SU-DHL-6 (cell line): ENCODE measurements around the gene NAA35.

Experiments
- H2AFZ ChIP-seq: fragments of 200-600 bp; sonication (generic); 2 replicates; pipeline ENCODE4 v1.6.1; 2014; ENCODE audit warnings: low read depth, mild to moderate bottlenecking, moderate library complexity, mixed read lengths, antibody characterized with exemption, low read length; ENCODE audit not compliant: severe bottlenecking
- H3F3A ChIP-seq: fragments of 200-600 bp; shearing (Covaris generic); 2 replicates; pipeline ENCODE4 v1.6.0; 2016; ENCODE audit warnings: antibody characterized with exemption, mild to moderate bottlenecking; ENCODE audit not compliant: insufficient read depth
- H3K27ac ChIP-seq: fragments of 200-600 bp; sonication (generic); 2 replicates; pipeline ENCODE4 v1.5.1; 2016; ENCODE audit warnings: low read depth, mild to moderate bottlenecking, low read length, moderate library complexity, mixed read lengths
- H3K27me3 ChIP-seq: fragments of 200-600 bp; sonication (generic), shearing (Covaris generic); 2 replicates; pipeline ENCODE4 v1.6.0; 2014; ENCODE audit warnings: mild to moderate bottlenecking, low read length
- H3K36me3 ChIP-seq: fragments of 200-600 bp; sonication (generic); 2 replicates; pipeline ENCODE4 v1.6.1; 2014; ENCODE audit warnings: mild to moderate bottlenecking, low read length, mixed read lengths
- H3K4me2 ChIP-seq: fragments of 300-600, 200-600 bp; shearing (Covaris generic), sonication (generic); 2 replicates; pipeline ENCODE4 v1.6.0; 2014; ENCODE audit warnings: low read length, low read depth, mild to moderate bottlenecking; ENCODE audit not compliant: poor library complexity, severe bottlenecking
- H3K4me3 ChIP-seq: fragments of 200-600 bp; sonication (generic); 2 replicates; pipeline ENCODE4 v1.5.1; 2014; ENCODE audit warnings: antibody characterized with exemption, low read length, mild to moderate bottlenecking, mixed read lengths; ENCODE audit not compliant: insufficient read depth, poor library complexity, severe bottlenecking
- H3K79me2 ChIP-seq: fragments of 200-600 bp; sonication (generic); 2 replicates; pipeline ENCODE4 v1.6.1; 2014; ENCODE audit warnings: mild to moderate bottlenecking, low read length, moderate library complexity; ENCODE audit not compliant: insufficient read depth
- H3K9ac ChIP-seq: fragments of 200-600 bp; sonication (generic); 2 replicates; pipeline ENCODE4 v1.7.0; 2014; ENCODE audit warnings: mild to moderate bottlenecking, low read length
- H3K9me2 ChIP-seq: fragments of 200-600 bp; sonication (generic); replicated peaks from 2 replicates; pipeline ENCODE4 v1.6.1; 2014; ENCODE audit warnings: low read length; ENCODE audit not compliant: insufficient read depth
- H3K9me3 ChIP-seq: fragments of 200-600 bp; sonication (generic); 2 replicates; pipeline ENCODE4 v1.6.1; 2014; ENCODE audit warnings: low read length, mixed read lengths; ENCODE audit not compliant: insufficient read depth
- H4K20me1 ChIP-seq: fragments of 200-600 bp; sonication (generic); 2 replicates; pipeline ENCODE4 v1.6.1; 2014; ENCODE audit warnings: low read depth, mild to moderate bottlenecking, antibody characterized with exemption, low read length, moderate library complexity, mixed read lengths
- CTCF ChIP-seq: fragments of 200-600 bp; sonication (generic); IDR thresholded peaks from one replicate; pipeline ENCODE4 v1.5.1; 2017; ENCODE audit warnings: antibody characterized with exemption, mild to moderate bottlenecking, low read length, moderate library complexity; ENCODE audit not compliant: insufficient read depth, poor library complexity, severe bottlenecking
- EZH2phosphoT487 ChIP-seq: fragments of 200-600 bp; sonication (generic), shearing (Covaris generic); conservative IDR thresholded peaks from 2 replicates; pipeline ENCODE4 v1.6.1; 2018; ENCODE audit warnings: mild to moderate bottlenecking, antibody characterized with exemption, low read length, moderate library complexity, mixed read lengths

The NAA35 gene

GRCh38 chr9:86009133-86009532, 68.2 kb downstream of the NAA35 start:
- no peak for TF ChIP-seq EZH2phosphoT487
- TF ChIP-seq CTCF, result no peak
- H3K4me2 ChIP-seq, result no peak overlapping the region
- no peaks in the 10 kb centered on the region for H3K9me2 ChIP-seq
- no peaks in the 10 kb centered on the region for H3F3A ChIP-seq
- peaks cover 27% of the 10 kb centered on the region for H3K36me3 ChIP-seq
- no peak overlapping the region for H3K4me3 ChIP-seq
- no peak overlapping the region for H3K27ac ChIP-seq
- H3K79me2 ChIP-seq, result no peaks in the 10 kb centered on the region
- H3K27me3 ChIP-seq, result no peaks in the 10 kb centered on the region
- no peaks in the 10 kb centered on the region; the same call in 1 of the 2 replicates for H3K9me3 ChIP-seq
- H4K20me1 ChIP-seq, result no peaks in the 10 kb centered on the region
- no peak overlapping the region for H2AFZ ChIP-seq
- no peak overlapping the region for H3K9ac ChIP-seq

GRCh38 chr9:86020731-86021130, 79.8 kb downstream of the NAA35 start:
- no peaks in the 10 kb centered on the region for H3K79me2 ChIP-seq
- H3K27ac ChIP-seq, result no peak overlapping the region
- no peaks in the 10 kb centered on the region for H4K20me1 ChIP-seq
- H2AFZ ChIP-seq, result no peak overlapping the region
- H3K4me2 ChIP-seq, result no peak overlapping the region
- no peaks in the 10 kb centered on the region for H3K9me3 ChIP-seq
- no peaks in the 10 kb centered on the region for H3F3A ChIP-seq
- H3K9me2 ChIP-seq, result no peaks in the 10 kb centered on the region
- H3K4me3 ChIP-seq, result no peak overlapping the region
- H3K36me3 ChIP-seq, result peaks cover 11% of the 10 kb centered on the region
- no peak overlapping the region for H3K9ac ChIP-seq
- H3K27me3 ChIP-seq, result no peaks in the 10 kb centered on the region
- TF ChIP-seq EZH2phosphoT487 (no peak), CTCF (no peak)

GRCh38 chr9:86021166-86021565, 80.2 kb downstream of the NAA35 start:
- Histone ChIP-seq H3K4me2 (no peak overlapping the region), H2AFZ (no peak overlapping the region), H3K79me2 (no peaks in the 10 kb centered on the region), H3K9me2 (no peaks in the 10 kb centered on the region), H3K36me3 (peaks cover 11% of the 10 kb centered on the region), H3K9me3 (no peaks in the 10 kb centered on the region), H3K9ac (no peak overlapping the region), H3K27ac (no peak overlapping the region), H4K20me1 (no peaks in the 10 kb centered on the region), H3K4me3 (no peak overlapping the region), H3K27me3 (no peaks in the 10 kb centered on the region), H3F3A (no peaks in the 10 kb centered on the region)
- TF ChIP-seq CTCF (no peak), EZH2phosphoT487 (no peak)
